GM12872 (cell line): ENCODE data around the gene SDHAF2.

Experiments used
- CTCF ChIP-seq: IDR thresholded peaks from 3 replicates; pipeline ENCODE4 v1.5.1; 2011; ENCODE audit warnings: low read depth, mild to moderate bottlenecking, low read length, moderate library complexity; ENCODE audit not compliant: insufficient read depth

The SDHAF2 gene

GRCh38 chr11:61437496-61437895, 7.6 kb downstream of the SDHAF2 start:
- no peak for TF ChIP-seq CTCF

- no peak for TF ChIP-seq CTCF
Measured at GRCh38 chr11:61439615-61440014, 9.7 kb downstream of the SDHAF2 start.

GRCh38 chr11:61442616-61443015, 12.7 kb downstream of the SDHAF2 start:
- no peak for TF ChIP-seq CTCF

GRCh38 chr11:61445516-61445915, 15.6 kb downstream of the SDHAF2 start:
- TF ChIP-seq CTCF = no peak

GRCh38 chr11:61446211-61446651, 16.3 kb downstream of the SDHAF2 start:
- TF ChIP-seq CTCF = peak; percentile 94

GRCh38 chr11:61447601-61448551, 18.0 kb downstream of the SDHAF2 start:
- TF ChIP-seq CTCF = no peak

- no peak for TF ChIP-seq CTCF
Measured at GRCh38 chr11:61448552-61448927, 18.6 kb downstream of the SDHAF2 start.
